WTC11 (cell line): ENCODE measurements around the gene CACNA1B. TPM values are rescaled to one million over a fixed set of nuclear protein-coding genes. Genes with fewer than 3 reads are reported as not detected.

ENCODE experiments used
- ATAC-seq: fragments of 200-7000 bp; cut with Tn5 transposase; 2 replicates; pipeline ENCODE4 v1.10.0; 2021; ENCODE audit warnings: mild to moderate bottlenecking, moderate library complexity
- CTCF ChIA-PET: fragments of 300-600 bp; sonication (Branson Sonifier 250); formaldehyde crosslinking; loops from one replicate; lab custom pipeline; 2021; ENCODE audit warnings: antibody characterized with exemption; lab: Charles Lee
- POLR2A ChIA-PET: fragments of 350-600 bp; sonication (Branson Sonifier 250); formaldehyde crosslinking; loops from one replicate; lab custom pipeline; 2021; ENCODE audit warnings: antibody characterized with exemption; lab: Charles Lee
- DNase-seq: peaks from one replicate; pipeline ENCODE4 v3.0.0; 2021; ENCODE audit warnings: low spot score
- H3K27ac Mint-ChIP-seq: 2 replicates; pipeline ENCODE4 v1.8.0; 2021; ENCODE audit warnings: mixed read lengths
- H3K27me3 Mint-ChIP-seq: 2 replicates; pipeline ENCODE4 v1.8.0; 2021; ENCODE audit warnings: low read depth, mild to moderate bottlenecking, moderate library complexity, mixed read lengths
- H3K36me3 Mint-ChIP-seq: 2 replicates; pipeline ENCODE4 v1.8.0; 2021; ENCODE audit warnings: mixed read lengths
- H3K4me1 Mint-ChIP-seq: 2 replicates; pipeline ENCODE4 v1.8.0; 2022; ENCODE audit warnings: mixed read lengths
- H3K4me3 Mint-ChIP-seq: 2 replicates; pipeline ENCODE4 v1.8.0; 2021; ENCODE audit warnings: mild to moderate bottlenecking, moderate library complexity, mixed read lengths
- H3K9me3 Mint-ChIP-seq: 2 replicates; pipeline ENCODE4 v1.8.0; 2021; ENCODE audit warnings: mixed read lengths
- AR ChIP-seq: fragments of 250-450 bp; sonication (Bioruptor Pico); IDR thresholded peaks from 2 replicates; pipeline ENCODE4 v1.9.0; 2021; ENCODE audit warnings: mild to moderate bottlenecking
- CTCF ChIP-seq: fragments of 200-600 bp; IDR thresholded peaks from 2 replicates; pipeline ENCODE4 v1.8.0; 2022; ENCODE audit warnings: antibody characterized with exemption
- E2F5 ChIP-seq: sonication (generic); formaldehyde crosslinking; IDR thresholded peaks from 2 replicates; pipeline ENCODE4 v1.8.1; 2022; ENCODE audit warnings: mild to moderate bottlenecking, moderate library complexity, missing genetic modification reagents
- ELF4 ChIP-seq: sonication (generic); formaldehyde crosslinking; IDR thresholded peaks from 2 replicates; pipeline ENCODE4 v1.8.1; 2022; ENCODE audit warnings: low read depth, mild to moderate bottlenecking, moderate library complexity, missing genetic modification reagents
- EMX1 ChIP-seq: fragments of 250-450 bp; sonication (Bioruptor Pico); IDR thresholded peaks from 2 replicates; pipeline ENCODE4 v1.8.0; 2021; ENCODE audit warnings: mild to moderate bottlenecking
- ESRRA ChIP-seq: sonication (generic); formaldehyde crosslinking; IDR thresholded peaks from 2 replicates; pipeline ENCODE4 v1.8.1; 2022; ENCODE audit warnings: mild to moderate bottlenecking, missing genetic modification reagents, borderline replicate concordance
- FOXP4 ChIP-seq: sonication (generic); formaldehyde crosslinking; IDR thresholded peaks from 2 replicates; pipeline ENCODE4 v1.8.0; 2022; ENCODE audit warnings: mild to moderate bottlenecking, missing genetic modification reagents
- GRHL2 ChIP-seq: fragments of 250-450 bp; sonication (Bioruptor Pico); IDR thresholded peaks from 2 replicates; pipeline ENCODE4 v1.8.0; 2022; ENCODE audit warnings: mild to moderate bottlenecking, moderate library complexity; ENCODE audit not compliant: insufficient replicate concordance, severe bottlenecking
- HMGA2 ChIP-seq: fragments of 250-450 bp; sonication (Bioruptor Pico); IDR thresholded peaks from 2 replicates; pipeline ENCODE4 v1.4.0; 2021; ENCODE audit warnings: mild to moderate bottlenecking, moderate library complexity
- NR2C2 ChIP-seq: sonication (generic); formaldehyde crosslinking; IDR thresholded peaks from 2 replicates; pipeline ENCODE4 v1.8.0; 2022; ENCODE audit warnings: mild to moderate bottlenecking, missing genetic modification reagents
- OVOL2 ChIP-seq: fragments of 250-450 bp; sonication (Bioruptor Pico); IDR thresholded peaks from 2 replicates; pipeline ENCODE4 v1.9.0; 2021; ENCODE audit warnings: mild to moderate bottlenecking, borderline replicate concordance
- PRDM15 ChIP-seq: sonication (generic); formaldehyde crosslinking; IDR thresholded peaks from 2 replicates; pipeline ENCODE4 v1.8.0; 2022; ENCODE audit warnings: missing genetic modification reagents
- SMAD4 ChIP-seq: sonication (generic); formaldehyde crosslinking; IDR thresholded peaks from 2 replicates; pipeline ENCODE4 v1.8.0; 2022; ENCODE audit warnings: mild to moderate bottlenecking, missing genetic modification reagents
- SP1 ChIP-seq: sonication (generic); formaldehyde crosslinking; conservative IDR thresholded peaks from 2 replicates; pipeline ENCODE4 v1.8.1; 2022; ENCODE audit warnings: missing genetic modification reagents
- ZNF121 ChIP-seq: sonication (generic); formaldehyde crosslinking; IDR thresholded peaks from 2 replicates; pipeline ENCODE4 v1.8.0; 2023; ENCODE audit warnings: missing genetic modification reagents
- ZNF138 ChIP-seq: sonication (generic); formaldehyde crosslinking; conservative IDR thresholded peaks from 2 replicates; pipeline ENCODE4 v1.8.1; 2022; ENCODE audit warnings: mild to moderate bottlenecking, moderate library complexity, missing genetic modification reagents
- ZNF281 ChIP-seq: sonication (generic); formaldehyde crosslinking; IDR thresholded peaks from 2 replicates; pipeline ENCODE4 v1.8.0; 2023; ENCODE audit warnings: mild to moderate bottlenecking, missing genetic modification reagents
- ZNF396 ChIP-seq: fragments of 250-450 bp; sonication (Bioruptor Pico); IDR thresholded peaks from 2 replicates; pipeline ENCODE4 v1.8.0; 2021; ENCODE audit warnings: mild to moderate bottlenecking, moderate library complexity, borderline replicate concordance
- ZNF416 ChIP-seq: fragments of 250-450 bp; sonication (Bioruptor Pico); IDR thresholded peaks from 2 replicates; pipeline ENCODE4 v1.9.0; 2021; ENCODE audit warnings: mild to moderate bottlenecking, inconsistent platforms
- total RNA-seq: library from RNA; stranded (reverse); gene quantifications from 3 replicates; pipeline ENCODE4 v1.2.3, GENCODE V29; 2021

Gene CACNA1B
- total RNA-seq, 1 experiment from 2014 or later: 8.4 TPM

- no peak overlapping the region for H3K27ac Mint-ChIP-seq
- peaks cover 18% of the 10 kb centered on the region for H3K9me3 Mint-ChIP-seq
- peaks cover 46% of the 10 kb centered on the region for H3K36me3 Mint-ChIP-seq
- peaks cover 1% of the 10 kb centered on the region; the same call in 1 of the 2 replicates for H3K4me1 Mint-ChIP-seq
- POLR2A ChIA-PET: no interaction called here
- TF ChIP-seq ZNF138 (CRISPR knock-in tag): no peak
- TF ChIP-seq ELF4 (CRISPR knock-in tag): no peak
- TF ChIP-seq ZNF281 (CRISPR knock-in tag): no peak
- TF ChIP-seq ESRRA (CRISPR knock-in tag): no peak
- no peak for TF ChIP-seq ZNF416
- no peak for TF ChIP-seq E2F5 (CRISPR knock-in tag)
- no peak for TF ChIP-seq FOXP4
- no peak for TF ChIP-seq OVOL2
- TF ChIP-seq HMGA2 (CRISPR knock-in tag): no peak
- no peak for TF ChIP-seq ZNF121 (CRISPR knock-in tag)
- TF ChIP-seq ZNF396 (CRISPR knock-in tag): no peak
- no peak for TF ChIP-seq NR2C2 (CRISPR knock-in tag)
- TF ChIP-seq CTCF: no peak
- TF ChIP-seq SP1 (CRISPR knock-in tag): no peak
- no peak for TF ChIP-seq EMX1 (CRISPR knock-in tag)
- H3K27me3 Mint-ChIP-seq: no peaks in the 10 kb centered on the region; the same call in 1 of the 2 replicates
- CTCF ChIA-PET: no interaction called here
- no peak overlapping the region for H3K4me3 Mint-ChIP-seq
- ATAC-seq: no peak
- DNase-seq: no peak
Measured at GRCh38 chr9:138078846-138079245, 201.3 kb downstream of the CACNA1B start.

GRCh38 chr9:138080979-138081378 lies 203.4 kb downstream of the CACNA1B start:
- peaks cover 9% of the 10 kb centered on the region; the same call in 1 of the 2 replicates for H3K27me3 Mint-ChIP-seq
- DNase-seq: no peak
- H3K9me3 Mint-ChIP-seq: peaks cover 37% of the 10 kb centered on the region
- no peak overlapping the region for H3K4me3 Mint-ChIP-seq
- no peak for ATAC-seq
- ChIA-PET POLR2A (no interaction called here), CTCF (interaction anchor here (1.0 kb wide), 1 partner anchor 15 kb away, joined by 3 read pairs; no protein-coding TSS in a partner anchor)
- peaks cover 65% of the 10 kb centered on the region for H3K36me3 Mint-ChIP-seq
- no peaks in the 10 kb centered on the region for H3K4me1 Mint-ChIP-seq
- H3K27ac Mint-ChIP-seq: no peak overlapping the region
- TF ChIP-seq SMAD4 (no peak), GRHL2 (no peak), PRDM15 (CRISPR knock-in tag) (no peak), AR (CRISPR knock-in tag) (no peak)
